GM10847 (cell line): ENCODE results near the gene LEKR1.

Experiments
- POLR2A ChIP-seq: IDR thresholded peaks from 2 replicates; pipeline ENCODE4 v1.6.1; 2011; ENCODE audit not compliant: insufficient read length; ENCODE audit errors: extremely low read depth

The LEKR1 gene

GRCh38 chr3:157069846-157070677, 243.9 kb downstream of the LEKR1 start:
- TF ChIP-seq POLR2A = no peak

GRCh38 chr3:157070678-157070999, 244.5 kb downstream of the LEKR1 start:
- no peak for TF ChIP-seq POLR2A

GRCh38 chr3:157071744-157072525, 245.8 kb downstream of the LEKR1 start:
- TF ChIP-seq POLR2A = no peak

GRCh38 chr3:157073810-157074209, 247.7 kb downstream of the LEKR1 start:
- no peak for TF ChIP-seq POLR2A

GRCh38 chr3:157074490-157074889, 248.3 kb downstream of the LEKR1 start:
- no peak for TF ChIP-seq POLR2A

- TF ChIP-seq POLR2A = no peak
These were observed 248.8 kb downstream of the LEKR1 start for GRCh38 chr3:157074981-157075380.

- TF ChIP-seq POLR2A = no peak
These were observed 249.7 kb downstream of the LEKR1 start for GRCh38 chr3:157075693-157076420.

- no peak for TF ChIP-seq POLR2A
These were observed 251.4 kb downstream of the LEKR1 start for GRCh38 chr3:157077565-157077991.

- no peak for TF ChIP-seq POLR2A
These were observed 252.1 kb downstream of the LEKR1 start for GRCh38 chr3:157078131-157078810.

GRCh38 chr3:157078811-157079185, 252.6 kb downstream of the LEKR1 start:
- TF ChIP-seq POLR2A = no peak

- no peak for TF ChIP-seq POLR2A
These were observed 253.7 kb downstream of the LEKR1 start for GRCh38 chr3:157079676-157080369.

- no peak for TF ChIP-seq POLR2A
These were observed 255.6 kb downstream of the LEKR1 start for GRCh38 chr3:157081626-157082210.

- no peak for TF ChIP-seq POLR2A
These were observed 256.3 kb downstream of the LEKR1 start for GRCh38 chr3:157082305-157082982.

GRCh38 chr3:157083824-157084223, 257.7 kb downstream of the LEKR1 start:
- no peak for TF ChIP-seq POLR2A

GRCh38 chr3:157086060-157086750, 260.1 kb downstream of the LEKR1 start:
- no peak for TF ChIP-seq POLR2A
